SW480 (cell line): Measurements from ENCODE around the gene DCUN1D2.

Experiments
- DNase-seq: peaks from one replicate; pipeline ENCODE4 v3.0.0-alpha.2; 2016; ENCODE audit warnings: low spot score

DCUN1D2 gene

DNA sequence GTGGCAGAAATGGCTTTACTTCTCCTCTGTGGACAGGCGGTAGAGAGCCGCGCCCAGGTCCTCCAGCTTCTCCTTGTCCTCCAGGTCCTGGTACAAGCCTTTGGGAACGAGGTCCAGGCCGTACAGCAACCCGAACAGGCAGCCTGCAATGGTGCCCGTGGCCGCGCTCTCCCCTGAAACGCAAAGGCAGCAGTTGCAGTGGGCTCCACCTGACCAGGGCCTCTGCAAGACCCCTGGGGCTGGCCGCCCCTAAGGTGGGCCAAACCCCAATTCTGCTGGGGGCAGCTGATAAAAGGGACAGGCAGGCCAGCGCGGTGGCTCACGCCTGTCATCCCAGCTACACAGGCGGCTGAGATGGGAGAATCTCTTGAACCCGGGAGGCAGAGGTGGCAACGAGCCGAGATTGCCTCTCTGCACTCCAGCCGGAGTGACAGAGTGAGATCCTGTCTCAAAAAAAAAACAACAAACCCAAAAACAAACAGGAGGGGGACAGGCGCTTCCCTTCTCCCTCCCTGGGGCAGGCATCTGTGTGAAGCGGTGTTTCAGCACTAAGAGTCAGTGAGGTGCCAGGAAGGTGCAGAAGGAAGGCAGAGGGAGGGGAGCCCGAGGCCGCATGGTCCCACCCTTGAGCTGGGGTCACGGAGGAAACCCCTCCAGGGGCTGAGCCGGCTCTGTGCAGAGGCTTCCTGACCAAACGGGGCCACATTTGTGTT, 67.5 kb downstream of the DCUN1D2 start:
- no peak for DNase-seq

- DNase-seq = no peak
These were observed 68.7 kb downstream of the DCUN1D2 start for GRCh38 chr13:113421673-113422270.

DNA sequence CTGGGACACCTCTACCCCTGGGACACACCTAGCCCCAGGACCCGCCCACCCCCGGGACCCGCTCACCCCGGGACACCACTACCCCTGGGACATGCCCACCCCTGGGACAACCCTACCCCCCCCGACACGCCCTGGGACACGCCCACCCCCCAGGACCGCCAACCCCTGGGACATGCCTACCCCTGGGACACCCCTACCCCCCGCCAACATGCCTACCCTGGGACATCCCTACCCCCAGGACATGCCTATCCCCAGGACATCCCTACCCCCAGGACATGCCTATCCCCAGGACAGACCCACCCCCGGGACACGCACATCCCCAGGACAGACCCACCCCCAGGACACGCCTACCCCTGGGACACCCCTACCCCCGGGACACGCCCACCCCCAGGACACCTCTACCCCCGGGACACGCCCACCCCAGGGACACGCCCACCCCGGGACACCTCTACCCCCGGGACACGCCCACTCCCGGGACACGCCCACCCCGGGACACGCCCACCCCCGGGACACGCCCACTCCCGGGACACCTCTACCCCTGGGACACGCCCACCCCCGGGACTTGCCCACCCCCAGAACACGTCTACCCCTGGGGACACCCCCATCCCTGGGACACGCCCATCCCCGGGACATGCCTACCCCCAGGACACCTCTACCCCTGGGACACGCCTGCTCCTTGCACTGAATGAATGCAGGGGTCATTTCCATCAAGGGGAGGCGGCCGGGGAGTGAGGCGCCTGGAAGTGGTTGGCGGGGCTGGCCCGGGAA, 69.5 kb downstream of the DCUN1D2 start:
- DNase-seq = no peak

DNA sequence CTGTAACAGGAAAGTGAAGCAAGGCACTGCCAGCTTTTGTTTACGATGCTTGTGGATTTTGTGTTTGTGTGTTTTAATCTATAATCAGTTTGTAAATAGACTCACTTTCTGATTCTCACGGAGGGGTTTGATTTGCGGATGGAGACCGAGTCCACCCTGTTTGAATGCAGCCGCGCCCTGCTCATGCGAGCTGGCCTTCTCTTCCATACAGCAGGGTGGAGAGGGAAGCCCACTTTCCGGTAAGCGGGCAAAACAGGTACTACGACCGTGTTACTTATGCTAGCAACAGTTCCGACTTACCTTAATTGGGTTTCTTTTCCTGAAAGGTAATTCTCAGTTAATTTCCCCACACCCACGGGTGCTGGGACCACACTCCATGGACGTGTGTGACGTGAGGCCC, 70.3 kb downstream of the DCUN1D2 start:
- DNase-seq = no peak

DNA sequence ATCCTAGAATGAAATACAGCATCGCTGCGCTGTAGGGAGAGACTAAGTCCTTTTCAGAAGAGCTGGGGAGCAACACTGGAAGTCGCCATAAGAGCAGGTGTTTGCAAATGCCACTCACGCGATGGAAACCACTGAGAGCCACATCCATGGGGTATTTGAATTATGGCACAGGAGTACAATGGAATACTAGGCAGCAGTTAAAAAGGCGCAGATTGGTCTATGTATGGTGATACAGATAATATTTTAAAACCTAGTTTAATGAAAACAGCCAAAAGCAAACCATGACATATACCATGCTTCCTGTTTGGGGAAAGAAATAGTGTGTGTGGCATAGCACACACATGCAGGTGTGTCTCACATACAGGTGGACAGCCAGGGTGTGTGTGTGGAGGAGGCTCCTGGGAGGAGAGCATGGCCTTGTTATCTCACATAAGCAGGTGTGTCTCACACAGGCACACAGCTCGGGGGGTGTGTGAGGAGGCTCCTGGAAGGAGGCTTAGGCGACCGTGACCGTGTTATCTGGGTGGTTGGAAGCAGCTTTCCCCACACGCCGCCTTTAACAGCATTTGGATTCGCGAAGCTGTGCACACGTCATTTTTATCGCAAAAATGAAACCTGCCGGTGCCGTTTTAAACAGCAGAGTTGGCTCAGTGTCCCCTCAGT, 70.8 kb downstream of the DCUN1D2 start:
- no peak for DNase-seq

GRCh38 chr13:113418722-113419049, 71.8 kb downstream of the DCUN1D2 start:
- DNase-seq = no peak

DNA sequence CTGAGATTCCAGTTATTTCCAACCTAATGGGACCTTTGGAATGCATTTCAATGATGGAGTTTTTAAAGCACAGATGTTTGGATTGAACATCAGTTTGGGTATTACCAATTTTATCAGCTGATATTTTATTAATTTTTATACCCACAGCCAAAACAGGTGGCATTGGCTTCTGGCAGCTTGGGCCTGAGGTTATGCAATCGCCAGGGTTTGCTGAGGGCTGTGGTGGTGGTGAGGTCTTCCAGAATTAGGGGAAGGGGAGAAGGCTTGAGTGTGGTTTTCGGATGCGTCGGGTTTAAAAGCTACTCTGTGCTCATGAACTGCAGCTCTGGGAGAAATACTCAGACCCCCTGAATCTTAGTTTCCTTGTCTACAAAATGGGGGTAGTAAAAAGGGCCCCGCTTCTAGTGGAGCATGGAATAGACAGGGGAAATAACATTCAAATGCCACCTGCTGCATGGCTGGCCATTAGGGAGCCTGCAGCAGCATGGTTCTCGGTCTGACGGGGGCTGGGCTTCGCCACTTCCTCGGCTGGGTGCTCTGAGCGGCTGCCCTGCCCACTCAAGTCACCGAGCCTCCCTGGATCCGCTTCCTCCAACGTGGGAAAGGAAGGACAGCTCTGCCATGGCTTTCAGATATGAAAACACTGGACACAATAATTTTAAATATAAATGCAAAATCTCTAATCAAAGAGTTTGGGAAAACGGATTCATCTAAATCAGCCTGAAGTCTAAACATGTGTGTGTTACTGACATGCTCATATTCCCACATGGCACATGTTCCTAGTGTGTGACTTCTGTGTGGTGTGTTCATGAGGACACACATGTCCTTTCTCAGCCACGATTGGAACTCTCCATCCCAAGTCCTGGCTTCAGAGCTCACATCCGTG, 72.4 kb downstream of the DCUN1D2 start:
- no peak for DNase-seq

- DNase-seq = no peak
These were observed 73.3 kb downstream of the DCUN1D2 start for GRCh38 chr13:113417008-113417751.

- no peak for DNase-seq
These were observed 74.7 kb downstream of the DCUN1D2 start for GRCh38 chr13:113415825-113416224.

GRCh38 chr13:113415032-113415431, 75.5 kb downstream of the DCUN1D2 start:
- DNase-seq = no peak

DNA sequence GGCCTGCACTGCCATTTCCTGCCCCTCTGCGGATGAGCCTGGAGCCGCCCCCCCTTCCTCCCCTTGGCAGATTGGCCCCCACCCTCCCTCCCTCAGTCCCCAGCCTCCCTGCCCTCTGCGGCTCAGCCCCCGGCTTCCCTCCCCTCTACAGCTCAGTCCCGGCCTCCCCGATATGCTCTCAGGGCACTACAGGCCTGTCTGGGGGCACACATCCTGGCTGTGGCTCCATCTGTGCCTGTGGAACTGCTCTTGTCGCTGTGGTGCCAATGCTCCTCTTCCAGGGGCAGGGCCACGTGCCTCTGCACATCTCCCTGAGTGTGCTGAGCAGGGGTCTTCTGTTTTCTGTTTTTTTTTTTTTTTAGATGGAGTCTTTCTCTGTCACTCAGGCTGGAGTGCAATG, 76.2 kb downstream of the DCUN1D2 start:
- no peak for DNase-seq

DNA sequence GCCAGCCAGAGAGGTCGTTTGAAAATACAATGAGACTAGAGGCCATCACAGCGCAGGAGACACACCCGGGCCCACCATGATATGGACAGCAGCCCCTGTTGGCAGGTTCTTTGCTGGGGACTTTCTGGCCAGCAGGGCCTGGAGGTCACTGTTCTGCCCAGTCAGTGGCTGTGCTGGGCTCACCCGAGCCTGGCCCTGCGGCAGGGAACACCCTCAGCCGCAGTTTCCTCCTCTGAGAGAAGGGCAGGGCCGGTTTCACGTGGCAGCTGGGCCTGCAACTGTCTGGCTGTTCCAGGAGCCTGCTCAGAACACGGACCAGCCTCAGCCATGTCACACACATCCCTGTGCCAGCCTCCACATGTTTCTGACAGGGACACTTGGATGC, 76.6 kb downstream of the DCUN1D2 start:
- DNase-seq = no peak

DNA sequence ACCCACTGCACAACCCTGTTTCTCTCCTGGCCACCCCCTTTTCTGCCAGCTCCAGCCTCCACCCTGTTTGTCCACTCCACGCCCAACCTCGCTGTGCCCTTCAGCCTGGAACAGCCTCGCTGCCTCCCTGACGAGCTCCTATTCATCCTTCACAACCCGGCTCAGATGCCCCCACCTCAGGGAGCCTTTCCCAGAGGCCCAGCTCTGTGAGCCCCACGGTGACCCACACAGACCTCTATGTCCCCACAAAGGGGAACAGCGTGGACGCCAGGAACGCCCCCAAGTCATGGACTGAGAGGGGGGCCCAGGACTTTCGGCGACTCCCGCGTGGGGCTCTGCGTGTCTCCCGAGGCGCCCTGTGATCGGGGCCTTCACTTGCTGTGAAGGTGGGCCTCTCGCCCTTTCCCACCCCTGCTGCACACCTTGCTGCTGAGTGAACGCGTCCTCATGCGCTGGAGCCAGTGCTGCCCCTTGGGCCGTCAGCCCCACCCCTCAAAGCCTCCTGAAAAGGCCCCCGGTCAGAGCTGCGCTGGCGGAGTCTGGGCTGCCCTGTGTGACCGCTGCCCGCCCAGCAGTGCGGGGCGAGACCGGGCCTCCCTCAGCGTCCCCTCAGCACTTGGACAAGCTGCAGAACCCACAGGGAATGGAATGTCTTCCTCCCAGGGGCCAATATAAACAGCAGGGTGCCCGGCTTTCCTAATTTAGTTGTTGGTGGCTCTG, 77.2 kb downstream of the DCUN1D2 start:
- DNase-seq = no peak

GRCh38 chr13:113412440-113412839, 78.1 kb downstream of the DCUN1D2 start:
- no peak for DNase-seq

- DNase-seq = peak; percentile 92
These were observed 79.1 kb downstream of the DCUN1D2 start for GRCh38 chr13:113411216-113412023.

- DNase-seq = peak; percentile 95
These were observed 79.9 kb downstream of the DCUN1D2 start for GRCh38 chr13:113410472-113411201.

GRCh38 chr13:113408562-113408961, 81.9 kb downstream of the DCUN1D2 start:
- no peak for DNase-seq

GRCh38 chr13:113407531-113408393, 82.7 kb downstream of the DCUN1D2 start:
- no peak for DNase-seq
